IMR-90 (cell line): ENCODE data around the gene IFNK. TPM values are rescaled to one million over a fixed set of nuclear protein-coding genes. Genes with fewer than 3 reads are reported as not detected.

Experiments used
- ATAC-seq: fragments of 200-7000 bp; cut with Tn5 transposase; 2 replicates; pipeline ENCODE4 v1.9.1; 2020; ENCODE audit warnings: low read depth, mild to moderate bottlenecking, moderate library complexity
- BruUV-seq: library from RNA; stranded (reverse); fragments of 400-500 nt; replicated peaks from 2 replicates; lab custom pipeline; 2021; lab: Mats Ljungman, UMichigan
- CTCF ChIA-PET: fragments of 300-600 bp; formaldehyde crosslinking; extraction: SDS; loops from one replicate; lab custom pipeline; 2021; ENCODE audit warnings: antibody characterized with exemption; lab: Yijun Ruan, JAX
- POLR2A ChIA-PET: fragments of 300-600 bp; sonication (Branson Sonifier 250); formaldehyde crosslinking; loops from one replicate; lab custom pipeline; 2022; ENCODE audit warnings: antibody characterized with exemption; ENCODE audit not compliant: unreplicated experiment; lab: Charles Lee
- DNase-seq: peaks from one replicate; pipeline ENCODE4 v3.0.0; 2013
- H2AFZ ChIP-seq: replicated peaks from 2 replicates; pipeline ENCODE3; 2013; ENCODE audit warnings: low read length, mild to moderate bottlenecking; ENCODE audit not compliant: poor library complexity
- H2AK5ac ChIP-seq: 2 replicates; pipeline ENCODE4 v1.6.1; 2013; ENCODE audit warnings: low read depth, low read length, inconsistent platforms
- H2AK9ac ChIP-seq: replicated peaks from 2 replicates; pipeline ENCODE3; 2013; ENCODE audit warnings: mild to moderate bottlenecking, low read depth, low read length, moderate library complexity; ENCODE audit not compliant: poor library complexity
- H2BK120ac ChIP-seq: 2 replicates; pipeline ENCODE4 v1.6.1; 2013; ENCODE audit warnings: low read depth, low read length, inconsistent platforms
- H2BK15ac ChIP-seq: 3 replicates; pipeline ENCODE4 v1.6.1; 2013; ENCODE audit warnings: low read depth, low read length, inconsistent platforms
- H2BK20ac ChIP-seq: 2 replicates; pipeline ENCODE4 v1.6.1; 2013; ENCODE audit warnings: low read depth, mild to moderate bottlenecking, inconsistent platforms, low read length, moderate library complexity
- H2BK5ac ChIP-seq: 2 replicates; pipeline ENCODE4 v1.6.1; 2013; ENCODE audit warnings: mild to moderate bottlenecking, low read depth, low read length, inconsistent platforms; ENCODE audit not compliant: poor library complexity, severe bottlenecking
- H3K14ac ChIP-seq: replicated peaks from 2 replicates; pipeline ENCODE4 v1.6.1; 2013; ENCODE audit warnings: low read depth, low read length, inconsistent platforms
- H3K18ac ChIP-seq: 2 replicates; pipeline ENCODE4 v1.6.1; 2013; ENCODE audit warnings: low read depth, low read length, control low read depth
- H3K23ac ChIP-seq: 2 replicates; pipeline ENCODE4 v1.6.1; 2013; ENCODE audit warnings: low read depth, low read length, inconsistent platforms
- H3K27ac ChIP-seq: 2 replicates; pipeline ENCODE4 v1.5.1; 2013; ENCODE audit warnings: mild to moderate bottlenecking, control low read depth, low read length; ENCODE audit not compliant: insufficient read depth
- H3K27me3 ChIP-seq: 2 replicates; pipeline ENCODE4 v1.6.1; 2013; ENCODE audit warnings: low read length; ENCODE audit not compliant: control insufficient read depth, insufficient read depth
- H3K36me3 ChIP-seq: 2 replicates; pipeline ENCODE4 v1.6.1; 2013; ENCODE audit warnings: low read length, mixed read lengths; ENCODE audit not compliant: control insufficient read depth, insufficient read depth
- H3K4ac ChIP-seq: 2 replicates; pipeline ENCODE4 v1.6.1; 2013; ENCODE audit warnings: low read depth, low read length, inconsistent platforms
- H3K4me1 ChIP-seq: 2 replicates; pipeline ENCODE4 v1.6.1; 2013; ENCODE audit warnings: low read length, mixed read lengths; ENCODE audit not compliant: control insufficient read depth, insufficient read depth
- H3K4me2 ChIP-seq: 2 replicates; pipeline ENCODE4 v1.6.1; 2013; ENCODE audit warnings: low read depth, mild to moderate bottlenecking, control low read depth, low read length, moderate library complexity
- H3K4me3 ChIP-seq: 2 replicates; pipeline ENCODE4 v1.5.1; 2013; ENCODE audit warnings: low read depth, mild to moderate bottlenecking, control low read depth, low read length, moderate library complexity; ENCODE audit not compliant: insufficient read depth
- H3K56ac ChIP-seq: 2 replicates; pipeline ENCODE4 v1.6.1; 2013; ENCODE audit warnings: low read length, inconsistent platforms; ENCODE audit not compliant: insufficient read depth; ENCODE audit errors: extremely low read depth
- H3K79me1 ChIP-seq, 2 experiments: 2 replicates each; pipeline ENCODE4 v1.6.1; 2013; ENCODE audit warnings: low read length in 2 of 2, inconsistent platforms in 1 of 2, low read depth in 1 of 2
- H3K9ac ChIP-seq: 2 replicates; pipeline ENCODE4 v1.6.1; 2013; ENCODE audit warnings: low read depth, low read length, control low read depth
- H3K9me1 ChIP-seq: 2 replicates; pipeline ENCODE4 v1.6.1; 2013; ENCODE audit warnings: low read length, inconsistent platforms; ENCODE audit not compliant: insufficient read depth
- H3K9me3 ChIP-seq: 2 replicates; pipeline ENCODE4 v1.6.1; 2013; ENCODE audit warnings: low read length; ENCODE audit not compliant: control insufficient read depth, insufficient read depth
- H4K20me1 ChIP-seq: 2 replicates; pipeline ENCODE4 v1.6.1; 2013; ENCODE audit warnings: low read length, inconsistent platforms; ENCODE audit not compliant: insufficient read depth
- H4K5ac ChIP-seq: 2 replicates; pipeline ENCODE4 v1.6.1; 2013; ENCODE audit warnings: mild to moderate bottlenecking, low read depth, low read length, control low read depth
- H4K8ac ChIP-seq, 2 experiments: 2 replicates each; pipeline ENCODE4 v1.6.1; 2013; ENCODE audit warnings: low read depth in 2 of 2, low read length in 2 of 2, control low read depth in 1 of 2, inconsistent platforms in 1 of 2
- H4K91ac ChIP-seq: 2 replicates; pipeline ENCODE4 v1.6.1; 2013; ENCODE audit warnings: low read depth, low read length, inconsistent platforms; ENCODE audit not compliant: insufficient read depth
- MAZ ChIP-seq: IDR thresholded peaks from 2 replicates; pipeline ENCODE4 v1.6.1; 2012; ENCODE audit warnings: low read depth, mild to moderate bottlenecking, low read length, improper control_type of control experiment, moderate library complexity, borderline replicate concordance
- WGBS, 2 experiments: methylation state at CpG; one replicate each; pipeline versions ENCODE4 v1.1.5 to v1.1.7; 2013; ENCODE audit warnings: missing lambda C conversion rate in 2 of 2; ENCODE audit not compliant: insufficient read length in 1 of 2; ENCODE audit errors: extremely low coverage in 2 of 2; 5-methylcytosine and 5-hydroxymethylcytosine counted together
- dilution Hi-C: fragments of 300-500 bp; cut with HindIII; formaldehyde crosslinking; loops from one replicate; pipeline ENCODE4 v1.14.3; 2018; ENCODE audit warnings: low sequenced_read_pairs; ENCODE audit not compliant: unreplicated experiment
- in situ Hi-C: fragments of 300-500 bp; cut with MboI; formaldehyde crosslinking; loops from 3 replicates; pipeline ENCODE4 v1.14.3; 2019; ENCODE audit warnings: low sequenced_read_pairs, inconsistent platforms, mixed read lengths
- intact Hi-C: fragments of 100-400 bp; cut with micrococcal nuclease; formaldehyde crosslinking; loops from 2 replicates; pipeline ENCODE4 v1.10.0; 2022
- polyA plus RNA-seq, 3 experiments: library from polyadenylated mRNA; depleted of rRNA; stranded (reverse); fragments of >200 nt; gene quantifications; 2 replicates each; pipeline ENCODE4 v1.2.3, GENCODE V29; 2012; ENCODE audit warnings: low replicate concordance in 1 of 3
- total RNA-seq: library from RNA; depleted of rRNA; stranded (reverse); fragments of >200 nt; gene quantifications from 2 replicates; pipeline ENCODE4 v1.2.3, GENCODE V29; 2012

The IFNK gene
- total and polyA plus RNA-seq, 2 of the 4 experiments (the other 2 are of a cell fraction) = not detected

- no peak overlapping the region for H2AK5ac ChIP-seq
- H3K9me3 ChIP-seq = no peaks in the 10 kb centered on the region
- ChIA-PET POLR2A (no interaction called here), CTCF (interaction anchor here (0.7 to 3.1 kb wide), 3 partner anchors 10 to 857 kb away, joined by 3 to 16 read pairs (median 7); partner anchors contain the start of gene MOB3B)
- DNase-seq = peak; percentile 55
- H2AK9ac ChIP-seq = no peak overlapping the region
- peak overlapping the region; percentile 39; the same call in 1 of the 2 replicates for H3K18ac ChIP-seq
- H3K14ac ChIP-seq = no peak overlapping the region
- no peak overlapping the region for H3K9ac ChIP-seq
- no peak overlapping the region for H2BK120ac ChIP-seq
- intact Hi-C loops = loop anchor here (1.0 to 10.0 kb wide), 3 partner anchors 33 to 666 kb away; partner anchors contain the start of gene C9orf72
- no peak overlapping the region; the same call in 1 of the 2 replicates for H3K4me2 ChIP-seq
- H3K36me3 ChIP-seq = no peaks in the 10 kb centered on the region
- dilution Hi-C loops = no loop called here
- no CpG with 5 or more reads among the region's 1 CpG for WGBS, 2 experiments
- H3K4ac ChIP-seq = no peak overlapping the region
- H3K27ac ChIP-seq = no peak overlapping the region
- no peak overlapping the region for H4K91ac ChIP-seq
- no TSS peak for BruUV-seq
- H4K8ac ChIP-seq = no peak overlapping the region
- H2BK20ac ChIP-seq = no peak overlapping the region
- no peaks in the 10 kb centered on the region for H4K20me1 ChIP-seq
- no peaks in the 10 kb centered on the region for H3K79me1 ChIP-seq
- ATAC-seq = peak; percentile 40
- in situ Hi-C loops = no loop called here
- H3K4me1 ChIP-seq = peaks cover 11% of the 10 kb centered on the region
- H4K5ac ChIP-seq = no peak overlapping the region
- H2BK5ac ChIP-seq = peak overlapping the region; percentile 21
- H3K9me1 ChIP-seq = peaks cover 6% of the 10 kb centered on the region; the same call in 1 of the 2 replicates
- no peak overlapping the region for H3K23ac ChIP-seq
- TF ChIP-seq MAZ = no peak
- no peaks in the 10 kb centered on the region for H3K27me3 ChIP-seq
- no peak overlapping the region for H3K56ac ChIP-seq
- no peak overlapping the region for H2AFZ ChIP-seq
- no peak overlapping the region for H3K4me3 ChIP-seq
- H2BK15ac ChIP-seq = no peak overlapping the region
These were observed 16.4 kb downstream of the IFNK start for GRCh38 chr9:27540502-27540901.
